ENCODE measurements around the gene CUL2. TPM values are rescaled to one million over a fixed set of nuclear protein-coding genes. Genes with fewer than 3 reads are reported as not detected.

Gene CUL2
- total RNA-seq, 1 donor from 2014 or later, result 28.2 TPM

Small RNA genes within 50 kb of the gene (microRNA-seq; reads per million reads assigned to microRNA genes)
- 3.6 reads per million for gene MIR3611 (ENCODE audit: borderline number of aligned reads)

Other genes with a start within 250 kb of the CUL2 start
- 40.3 TPM for gene CREM, start 36.5 kb upstream of the CUL2 start, total RNA-seq
- 73.9 TPM for gene CCNY, start 246.2 kb upstream of the CUL2 start, total RNA-seq

All from mesenteric fat pad (tissue), 1 donor.